Epithelial cell of esophagus (primary cell): ENCODE data around the gene HPCAL1.

Experiments used
- DNase-seq: peaks from one replicate; pipeline ENCODE4 v3.0.0; 2010; ENCODE audit warnings: low read depth
- H3K4me3 ChIP-seq: 2 replicates; pipeline ENCODE4 v1.5.1; 2011; ENCODE audit warnings: mild to moderate bottlenecking, low read length, control low read depth
- CTCF ChIP-seq: IDR thresholded peaks from 2 replicates; pipeline ENCODE4 v1.5.1; 2011; ENCODE audit warnings: low read depth, mild to moderate bottlenecking, low read length, control low read depth, inconsistent platforms; ENCODE audit not compliant: insufficient read depth; ENCODE audit errors: missing control alignments

HPCAL1 gene

GRCh38 chr2:10415640-10416039 lies 112.9 kb downstream of the HPCAL1 start:
- TF ChIP-seq CTCF, result no peak
- DNase-seq, result no peak
- no peak overlapping the region for H3K4me3 ChIP-seq

GRCh38 chr2:10417551-10418335 lies 115.0 kb downstream of the HPCAL1 start:
- no peak overlapping the region for H3K4me3 ChIP-seq
- DNase-seq, result no peak
- TF ChIP-seq CTCF, result no peak

DNA sequence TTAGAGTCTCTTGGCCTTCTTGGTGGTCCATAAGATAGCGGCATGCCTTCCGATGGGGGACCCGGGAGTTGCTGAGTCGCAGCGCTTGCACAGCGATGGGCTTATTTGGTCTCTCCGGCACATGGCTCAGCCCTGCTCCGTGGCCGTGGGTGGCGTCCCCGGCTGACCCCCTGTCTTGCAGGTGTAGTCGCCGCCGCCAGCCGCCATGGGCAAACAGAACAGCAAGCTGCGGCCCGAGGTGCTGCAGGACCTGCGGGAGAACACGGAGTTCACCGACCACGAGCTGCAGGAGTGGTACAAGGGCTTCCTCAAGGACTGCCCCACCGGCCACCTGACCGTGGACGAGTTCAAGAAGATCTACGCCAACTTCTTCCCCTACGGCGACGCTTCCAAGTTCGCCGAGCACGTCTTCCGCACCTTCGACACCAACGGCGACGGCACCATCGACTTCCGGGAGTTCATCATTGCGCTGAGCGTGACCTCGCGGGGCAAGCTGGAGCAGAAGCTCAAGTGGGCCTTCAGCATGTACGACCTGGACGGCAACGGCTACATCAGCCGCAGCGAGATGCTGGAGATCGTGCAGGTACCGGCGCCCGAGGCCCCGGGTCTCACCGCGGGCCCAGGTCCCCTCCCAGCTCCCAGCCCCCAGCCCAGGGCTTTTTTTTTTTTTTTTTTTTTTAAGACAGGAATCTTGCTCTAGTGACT lies 117.0 kb downstream of the HPCAL1 start:
- H3K4me3 ChIP-seq, result no peak overlapping the region
- no peak for TF ChIP-seq CTCF
- DNase-seq, result no peak

DNA sequence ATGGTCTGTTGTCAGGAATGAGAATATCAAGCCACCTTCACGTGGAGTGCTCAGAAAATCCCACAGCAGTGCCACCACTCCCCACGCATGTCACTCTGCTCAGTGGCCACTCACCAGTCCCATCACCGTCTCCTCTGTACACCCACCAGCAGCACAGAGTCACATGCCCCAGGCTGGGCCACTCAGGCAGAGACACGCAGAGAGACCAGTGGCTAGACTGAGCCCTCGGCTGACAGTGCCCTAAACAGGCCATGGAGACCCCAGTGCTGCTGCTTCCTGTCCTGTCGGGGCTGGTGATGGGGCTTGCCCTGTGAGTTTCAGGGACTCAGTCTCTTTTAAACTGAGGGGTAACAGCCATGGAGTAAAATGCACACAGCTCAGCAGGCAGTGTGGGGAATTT lies 119.5 kb downstream of the HPCAL1 start:
- no peak overlapping the region for H3K4me3 ChIP-seq
- no peak for TF ChIP-seq CTCF
- DNase-seq, result no peak

DNA sequence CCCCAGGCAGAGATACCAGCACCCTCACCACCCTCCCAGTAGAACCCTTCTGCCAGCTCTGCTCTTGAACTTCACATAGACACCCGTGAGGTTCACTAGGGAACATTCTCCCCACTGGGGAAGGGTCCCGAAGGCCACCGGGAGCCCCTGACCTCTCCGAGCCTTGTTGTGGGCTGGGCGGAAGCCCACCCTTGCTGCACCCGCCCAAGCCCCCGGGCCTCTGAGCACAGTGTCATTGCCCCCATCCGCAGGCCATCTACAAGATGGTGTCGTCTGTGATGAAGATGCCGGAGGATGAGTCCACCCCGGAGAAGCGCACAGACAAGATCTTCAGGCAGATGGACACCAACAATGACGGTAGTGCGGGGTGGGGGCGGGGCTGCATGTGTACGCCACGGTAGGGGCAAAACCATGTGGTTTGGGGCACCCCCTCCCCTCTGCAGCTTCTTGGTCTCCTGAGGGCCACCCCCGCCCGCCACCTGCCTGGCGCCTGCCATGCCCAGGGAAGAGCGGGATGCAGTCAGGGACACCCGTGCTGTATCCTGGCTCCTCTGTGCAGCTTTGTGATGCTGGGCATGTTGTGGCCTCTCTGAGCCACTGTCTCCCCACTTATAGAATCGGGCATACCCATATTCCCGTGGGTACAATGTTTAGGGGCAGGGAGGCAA lies 120.2 kb downstream of the HPCAL1 start:
- H3K4me3 ChIP-seq, result no peak overlapping the region
- DNase-seq, result no peak
- TF ChIP-seq CTCF, result no peak

- DNase-seq, result no peak
- no peak for TF ChIP-seq CTCF
Observed at GRCh38 chr2:10423400-10423774, 120.7 kb downstream of the HPCAL1 start.

More at GRCh38 chr2:10423400-10423774, 120.7 kb downstream of the HPCAL1 start:
- H3K4me3 ChIP-seq, result no peak overlapping the region
